MG63 (cell line): ENCODE measurements around the gene PPFIA2. TPM values are rescaled to one million over a fixed set of nuclear protein-coding genes. Genes with fewer than 3 reads are reported as not detected.
A peak's percentile ranks its signal among the peaks of the same experiment; 100 is the strongest.
"Not testable (repeated sequence)": the region's sequence is repeated elsewhere in the genome, so short reads cannot be mapped to it uniquely, and the experiment has no call there.

Source experiments
- DNase-seq: peaks from one replicate; pipeline ENCODE4 v3.0.0-alpha.2; 2020
- H3K27me3 ChIP-seq: fragments of 250-450 bp; sonication (Bioruptor Pico); 2 replicates; pipeline ENCODE4 v1.5.1; 2020; ENCODE audit warnings: mild to moderate bottlenecking, moderate library complexity
- H3K36me3 ChIP-seq: fragments of 250-450 bp; sonication (Bioruptor Pico); 2 replicates; pipeline ENCODE4 v1.5.1; 2020; ENCODE audit warnings: mild to moderate bottlenecking, moderate library complexity
- H3K4me3 ChIP-seq: fragments of 250-450 bp; sonication (Bioruptor Pico); 2 replicates; pipeline ENCODE4 v1.5.1; 2020; ENCODE audit warnings: mild to moderate bottlenecking, moderate library complexity
- H3K9me3 ChIP-seq: fragments of 250-450 bp; sonication (Bioruptor Pico); 2 replicates; pipeline ENCODE4 v1.5.1; 2020; ENCODE audit warnings: mild to moderate bottlenecking, moderate library complexity
- total RNA-seq: library from RNA; depleted of rRNA; stranded (reverse); fragments of >200 nt; shearing (Covaris generic); gene quantifications from 2 replicates; pipeline ENCODE4 v1.2.3, GENCODE V29; 2014; ENCODE audit warnings: low replicate concordance

Gene PPFIA2
- total RNA-seq, 1 experiment from 2014 or later, result not detected

- DNase-seq, result no peak
- no peaks in the 10 kb centered on the region for H3K36me3 ChIP-seq
- no peaks in the 10 kb centered on the region for H3K27me3 ChIP-seq
Measured at GRCh38 chr12:81249976-81250375, 509.2 kb downstream of the PPFIA2 start.

GRCh38 chr12:81245907-81246570 lies 513.1 kb downstream of the PPFIA2 start:
- Histone ChIP-seq H3K9me3 (no peaks in the 10 kb centered on the region), H3K4me3 (no peak overlapping the region), H3K27me3 (no peaks in the 10 kb centered on the region), H3K36me3 (no peaks in the 10 kb centered on the region)
- peak; percentile 37 for DNase-seq

More at GRCh38 chr12:81249976-81250375, 509.2 kb downstream of the PPFIA2 start:
- no peaks in the 10 kb centered on the region for H3K9me3 ChIP-seq
- H3K4me3 ChIP-seq, result no peak overlapping the region

GRCh38 chr12:81245458-81245857 lies 513.7 kb downstream of the PPFIA2 start:
- DNase-seq, result no peak
- H3K36me3 ChIP-seq, result no peaks in the 10 kb centered on the region
- no peaks in the 10 kb centered on the region for H3K9me3 ChIP-seq
- H3K4me3 ChIP-seq, result no peak overlapping the region
- no peaks in the 10 kb centered on the region for H3K27me3 ChIP-seq

GRCh38 chr12:81231574-81232368 lies 527.4 kb downstream of the PPFIA2 start:
- no peaks in the 10 kb centered on the region for H3K27me3 ChIP-seq
- DNase-seq, result no peak
- no peaks in the 10 kb centered on the region for H3K9me3 ChIP-seq
- no peak overlapping the region for H3K4me3 ChIP-seq
- no peaks in the 10 kb centered on the region for H3K36me3 ChIP-seq

GRCh38 chr12:81229759-81230158 lies 529.4 kb downstream of the PPFIA2 start:
- DNase-seq, result no peak
- H3K27me3 ChIP-seq, result no peaks in the 10 kb centered on the region
- H3K9me3 ChIP-seq, result no peaks in the 10 kb centered on the region

GRCh38 chr12:81224626-81225025 lies 534.5 kb downstream of the PPFIA2 start:
- H3K36me3 ChIP-seq, result no peaks in the 10 kb centered on the region
- no peak for DNase-seq
- no peaks in the 10 kb centered on the region for H3K27me3 ChIP-seq
- no peak overlapping the region for H3K4me3 ChIP-seq
- no peaks in the 10 kb centered on the region for H3K9me3 ChIP-seq

More at GRCh38 chr12:81229759-81230158, 529.4 kb downstream of the PPFIA2 start:
- no peaks in the 10 kb centered on the region for H3K36me3 ChIP-seq
- no peak overlapping the region for H3K4me3 ChIP-seq

GRCh38 chr12:81222846-81223592 lies 536.1 kb downstream of the PPFIA2 start:
- Histone ChIP-seq H3K27me3 (no peaks in the 10 kb centered on the region), H3K9me3 (no peaks in the 10 kb centered on the region), H3K36me3 (no peaks in the 10 kb centered on the region), H3K4me3 (no peak overlapping the region)
- peak; percentile 26 for DNase-seq

GRCh38 chr12:81221681-81222080 lies 537.5 kb downstream of the PPFIA2 start:
- DNase-seq, result no peak
- H3K27me3 ChIP-seq, result no peaks in the 10 kb centered on the region
- no peaks in the 10 kb centered on the region for H3K36me3 ChIP-seq
- no peak overlapping the region for H3K4me3 ChIP-seq
- H3K9me3 ChIP-seq, result no peaks in the 10 kb centered on the region

GRCh38 chr12:81216739-81217138 lies 542.4 kb downstream of the PPFIA2 start:
- no peaks in the 10 kb centered on the region for H3K9me3 ChIP-seq
- H3K36me3 ChIP-seq, result no peaks in the 10 kb centered on the region
- no peak for DNase-seq
- no peaks in the 10 kb centered on the region for H3K27me3 ChIP-seq
- no peak overlapping the region for H3K4me3 ChIP-seq

- Histone ChIP-seq H3K9me3 (no peaks in the 10 kb centered on the region), H3K4me3 (no peak overlapping the region)
- no peak for DNase-seq
Measured at GRCh38 chr12:81212996-81213696, 546.0 kb downstream of the PPFIA2 start.

GRCh38 chr12:81211306-81211705 lies 547.8 kb downstream of the PPFIA2 start:
- Histone ChIP-seq H3K9me3 (no peaks in the 10 kb centered on the region), H3K36me3 (no peaks in the 10 kb centered on the region), H3K4me3 (no peak overlapping the region), H3K27me3 (no peaks in the 10 kb centered on the region)
- DNase-seq, result no peak

More at GRCh38 chr12:81212996-81213696, 546.0 kb downstream of the PPFIA2 start:
- Histone ChIP-seq H3K27me3 (no peaks in the 10 kb centered on the region), H3K36me3 (no peaks in the 10 kb centered on the region)

GRCh38 chr12:81209772-81210225 lies 549.4 kb downstream of the PPFIA2 start:
- DNase-seq, result peak; percentile 68
- H3K9me3 ChIP-seq, H3K4me3 ChIP-seq, H3K27me3 ChIP-seq, H3K36me3 ChIP-seq: not testable (repeated sequence)

GRCh38 chr12:81209012-81209411 lies 550.1 kb downstream of the PPFIA2 start:
- Histone ChIP-seq H3K9me3 (no peaks in the 10 kb centered on the region), H3K36me3 (no peaks in the 10 kb centered on the region), H3K27me3 (no peaks in the 10 kb centered on the region), H3K4me3 (no peak overlapping the region)
- no peak for DNase-seq

GRCh38 chr12:81208187-81208911 lies 550.8 kb downstream of the PPFIA2 start:
- DNase-seq, result peak; percentile 7

More at GRCh38 chr12:81208187-81208911, 550.8 kb downstream of the PPFIA2 start:
- Histone ChIP-seq H3K27me3 (no peaks in the 10 kb centered on the region), H3K4me3 (no peak overlapping the region), H3K9me3 (no peaks in the 10 kb centered on the region), H3K36me3 (no peaks in the 10 kb centered on the region)
